ENCODE data around the gene CACHD1. TPM values are rescaled to one million over a fixed set of nuclear protein-coding genes. Genes with fewer than 3 reads are reported as not detected.

The CACHD1 gene
- total and polyA plus RNA-seq, 2 of the 8 experiments (the other 6 are each of a cell fraction or from before 2014, with no cell fraction given) = 22.2 to 42.5 TPM

GRCh38 chr1:64469116-64469976 lies 583 bp upstream of the CACHD1 start:
- peak; percentile 13 for FAIRE-seq
- Histone ChIP-seq H2AFZ (ENCODE audit: low read length) (no peak overlapping the region), H3K18ac (ENCODE audit: extremely low read depth, low read length) (peak overlapping the region; percentile 20; the same call in 1 of the 2 replicates), H3K27me3 (replicated peaks in 1 of 4; ENCODE audit: control insufficient read depth in 3 of 4, extremely low read depth in 1 of 4, insufficient read depth in 3 of 4, low read length in 3 of 4) (peaks cover 0 to 10% (median 2%) of the 10 kb centered on the region in 4 experiments; a peak in 3 of 7 replicates), H3K27ac (ENCODE audit: low read depth, low read length) (no peak overlapping the region), H4K5ac (ENCODE audit: insufficient read length, low read depth, low read length) (peak overlapping the region; percentile 39), H3K23ac (ENCODE audit: insufficient read length) (no peak overlapping the region), H3K4ac (replicated peaks; ENCODE audit: insufficient read length, low read depth, low read length) (no peak overlapping the region), H2BK120ac (replicated peaks; ENCODE audit: low read depth, low read length) (no peak overlapping the region), H3K79me2 (ENCODE audit: control insufficient read depth in 1 of 2, insufficient read depth in 2 of 2, low read length in 2 of 2) (peaks cover 7 to 33% of the 10 kb centered on the region in 2 experiments), H4K8ac (ENCODE audit: extremely low read depth, insufficient read depth, low read length) (no peak overlapping the region), H2BK12ac (ENCODE audit: low read depth, low read length) (no peak overlapping the region), H3K9ac (replicated peaks in 1 of 4; ENCODE audit: extremely low read depth in 1 of 4, low read depth in 3 of 4, low read length in 3 of 4) (0 out of 7 replicates have a peak overlapping the region, but pooled peaks of 2 of the 4 experiments have one; percentile 0), H3K23me2 (ENCODE audit: low read depth, low read length) (peaks cover 19% of the 10 kb centered on the region), H2BK15ac (ENCODE audit: low read length) (no peak overlapping the region), H3K14ac (ENCODE audit: insufficient read length) (no peak overlapping the region), H3K9me3 (ENCODE audit: insufficient read depth in 2 of 2, low read depth in 1 of 2, low read length in 1 of 2) (no peaks in the 10 kb centered on the region), H3K4me3 (ENCODE audit: extremely low read depth in 1 of 4, insufficient read depth in 2 of 4, low read depth in 3 of 4, low read length in 4 of 4) (peak overlapping the region; percentile 76 to 94 (median 90)), H3K4me2 (ENCODE audit: insufficient read depth in 1 of 2, low read depth in 2 of 2, low read length in 2 of 2) (peak overlapping the region; percentile 77 to 81), H3K56ac (replicated peaks; ENCODE audit: insufficient read length, low read depth, low read length) (no peak overlapping the region), H3K4me1 (replicated peaks in 1 of 4; ENCODE audit: control insufficient read depth in 3 of 4, insufficient read depth in 4 of 4, low read length in 3 of 4) (peaks cover 4 to 15% (median 6%) of the 10 kb centered on the region in 4 experiments; a peak in 6 of 7 replicates), H2BK5ac (ENCODE audit: low read depth, low read length) (peak overlapping the region; percentile 64; the same call in 1 of the 2 replicates), H4K20me1 (replicated peaks in 1 of 2; ENCODE audit: control insufficient read depth in 1 of 2, insufficient read depth in 2 of 2, low read length in 2 of 2) (peaks cover 0 to 2% of the 10 kb centered on the region in 2 experiments), H3K79me1 (ENCODE audit: low read depth, low read length) (no peaks in the 10 kb centered on the region; the same call in 1 of the 2 replicates), H3K36me3 (ENCODE audit: control insufficient read depth in 2 of 4, insufficient read depth in 4 of 4, low read length in 3 of 4) (no peaks in the 10 kb centered on the region), H4K91ac (replicated peaks; ENCODE audit: insufficient read length, low read length) (peak overlapping the region; percentile 53), H2AK5ac (ENCODE audit: low read depth, low read length) (no peak overlapping the region), H2BK20ac (ENCODE audit: low read length) (peak overlapping the region; percentile 63)
- POLR2A ChIA-PET (ENCODE audit: partially characterized antibody) = interaction anchor here (1.7 kb wide), 1 partner anchor 28 kb away, joined by 4 read pairs; no protein-coding TSS in a partner anchor
- DNase-seq (ENCODE audit: low read depth in 1 of 2, low spot score in 2 of 2) = no peak
- CTCF ChIA-PET (ENCODE audit: partially characterized antibody) = interaction anchor here (1.0 to 2.2 kb wide), 2 partner anchors 25 to 115 kb away, joined by 3 to 7 read pairs; no protein-coding TSS in a partner anchor
- WGBS, 2 experiments (ENCODE audit: extremely low coverage in 1 of 2, insufficient coverage in 1 of 2, insufficient read length in 1 of 2, insufficient replicate concordance in 2 of 2, low coverage in 1 of 2, low lambda C conversion rate in 2 of 2, missing lambda C conversion rate in 1 of 2) = 23% methylated on average over 21 of the region's 28 CpGs; no CpG with 5 or more reads in 1 of the 2 experiments
- no peak for TF ChIP-seq KDM4A (IDR thresholded peaks at IDR 0.05; ENCODE audit: low read depth, low read length, severe bottlenecking)
- TF ChIP-seq SP2 (IDR thresholded peaks at IDR 0.05; ENCODE audit: low read length) = no peak
- no peak for TF ChIP-seq TCF12 (IDR thresholded peaks at IDR 0.05; ENCODE audit: low read depth, low read length)
- TF ChIP-seq EZH2 (IDR thresholded peaks at IDR 0.05; ENCODE audit: low read depth, low read length, severe bottlenecking) = peak; percentile 20
- no peak for TF ChIP-seq RNF2 (IDR thresholded peaks at IDR 0.05; ENCODE audit: borderline replicate concordance, low read depth, low read length, missing control alignments, poor library complexity, severe bottlenecking)
- TF ChIP-seq POLR2A (IDR thresholded peaks at IDR 0.05; ENCODE audit: control extremely low read depth in 1 of 2, low read depth in 2 of 2, low read length in 2 of 2) = no peak
- no peak for TF ChIP-seq JUND (IDR thresholded peaks at IDR 0.05; ENCODE audit: low read length)
- TF ChIP-seq RAD21 (IDR thresholded peaks at IDR 0.05 in 1 of 2, conservative IDR thresholded peaks at IDR 0.05 in 1 of 2; ENCODE audit: low read depth in 2 of 2, low read length in 2 of 2) = peak in 1 of 2 experiments; percentile 15; a peak in 1 of 4 replicates
- TF ChIP-seq MAX (IDR thresholded peaks at IDR 0.05) = peak; percentile 19; the same call in 1 of the 2 replicates
- TF ChIP-seq PHF8 (conservative IDR thresholded peaks at IDR 0.05; ENCODE audit: low read depth, low read length) = peak; percentile 61; the same call in 1 of the 2 replicates

Data from H1 (cell line).